GM19468 (cell line): ENCODE data around the gene TRPM2.

Experiments
- ATAC-seq: cut with Tn5 transposase; IDR thresholded peaks from one replicate; pipeline ENCODE4 v1.9.1; 2021; ENCODE audit warnings: mild to moderate bottlenecking, moderate library complexity, moderate number of reproducible peaks; ENCODE audit not compliant: unreplicated experiment; ENCODE audit errors: extremely low read depth

TRPM2 gene

DNA sequence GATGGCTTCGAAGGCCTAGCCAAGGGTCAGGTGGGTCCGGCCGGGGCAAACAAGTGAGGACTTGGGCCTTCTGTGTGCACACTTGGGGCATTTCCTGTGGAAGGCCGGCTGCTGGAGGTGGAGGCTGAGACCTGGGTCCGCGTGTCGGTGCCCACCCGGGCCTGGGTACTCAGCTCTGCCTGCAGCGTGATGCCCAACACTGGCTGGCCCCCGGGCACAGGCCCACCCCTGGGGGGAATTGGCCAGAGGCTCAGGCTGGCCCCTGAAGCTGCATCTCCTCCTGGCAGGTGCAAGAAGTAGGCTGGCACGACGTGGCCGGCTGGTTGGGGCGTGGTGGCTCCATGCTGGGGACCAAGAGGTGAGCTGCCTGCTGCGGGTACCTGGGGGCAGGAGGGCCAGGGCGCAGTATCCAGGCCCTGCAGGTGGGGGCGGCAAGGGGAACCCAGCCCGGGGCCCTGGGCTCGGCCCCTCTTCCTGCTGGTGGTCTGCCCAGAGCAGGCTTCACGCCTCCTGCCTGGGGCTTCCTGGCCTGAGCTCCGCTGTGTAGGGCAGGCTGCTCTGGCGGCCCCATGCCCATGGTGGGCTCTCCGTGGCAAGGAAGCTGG, 31.5 kb upstream of the TRPM2 start:
- no peak for ATAC-seq

- ATAC-seq, result no peak
Measured at GRCh38 chr21:44322621-44323325, 30.6 kb upstream of the TRPM2 start.

DNA sequence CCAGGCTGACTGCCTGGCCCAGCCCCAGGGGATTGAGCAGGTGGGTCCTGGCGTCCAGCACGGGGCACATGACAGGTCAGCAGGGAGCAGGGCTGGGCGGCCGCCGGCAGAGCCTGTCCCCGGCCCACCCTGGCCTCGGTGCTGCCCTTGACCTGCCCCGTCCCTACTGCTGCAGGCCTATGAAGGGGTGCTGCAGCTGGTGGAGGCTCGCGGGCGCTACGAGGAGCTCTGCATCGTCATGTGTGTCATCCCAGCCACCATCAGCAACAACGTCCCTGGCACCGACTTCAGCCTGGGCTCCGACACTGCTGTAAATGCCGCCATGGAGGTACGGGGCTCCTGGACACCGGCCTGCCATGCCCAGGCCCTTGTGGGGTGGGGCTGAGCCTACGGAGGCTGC, 29.8 kb upstream of the TRPM2 start:
- ATAC-seq, result no peak

- no peak for ATAC-seq
Measured at GRCh38 chr21:44324106-44324853, 29.1 kb upstream of the TRPM2 start.

GRCh38 chr21:44324854-44325107, 28.6 kb upstream of the TRPM2 start:
- no peak for ATAC-seq

- no peak for ATAC-seq
Measured at GRCh38 chr21:44325386-44326271, 27.8 kb upstream of the TRPM2 start.

GRCh38 chr21:44326272-44326647, 27.2 kb upstream of the TRPM2 start:
- ATAC-seq, result no peak

DNA sequence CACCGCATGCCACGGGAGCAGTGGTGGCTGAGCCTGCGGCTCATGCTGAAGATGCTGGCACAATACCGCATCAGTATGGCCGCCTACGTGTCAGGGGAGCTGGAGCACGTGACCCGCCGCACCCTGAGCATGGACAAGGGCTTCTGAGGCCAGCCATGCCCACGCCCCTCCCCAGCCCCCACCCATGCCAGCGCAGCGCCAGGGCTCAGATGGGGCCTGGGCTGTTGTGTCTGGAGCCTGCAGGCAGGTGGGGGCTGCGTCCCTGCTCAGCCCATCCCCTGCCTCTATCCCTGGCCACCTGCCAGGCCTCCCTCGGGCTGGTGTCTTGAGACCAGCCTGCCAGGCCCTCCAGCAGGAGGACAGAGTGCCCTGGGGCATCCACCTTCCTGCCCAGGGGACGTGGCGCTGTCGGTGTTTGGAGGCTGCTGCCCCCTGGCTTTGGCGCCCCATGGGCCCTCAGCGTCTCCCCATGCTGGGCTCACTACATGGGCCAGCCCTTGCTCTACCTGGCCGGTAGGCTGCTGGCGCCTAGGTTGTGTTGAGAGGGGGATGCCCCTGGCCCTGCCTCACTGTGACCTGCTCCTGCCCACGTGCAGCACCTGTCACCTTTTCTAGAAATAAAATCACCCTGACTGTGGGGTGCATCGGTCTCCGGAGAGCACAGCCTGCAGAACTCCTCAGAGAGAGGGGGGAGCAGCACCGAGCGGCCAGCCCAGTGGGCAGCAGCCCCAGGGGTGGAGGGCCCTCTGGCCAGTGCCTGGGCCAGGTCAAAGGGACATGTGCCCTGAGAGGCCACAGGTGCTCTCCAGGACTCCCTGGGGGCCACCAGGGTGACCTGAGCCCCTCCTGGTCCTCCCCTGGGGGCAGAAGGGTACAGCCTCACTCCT, 26.5 kb upstream of the TRPM2 start:
- no peak for ATAC-seq

- no peak for ATAC-seq
Measured at GRCh38 chr21:44327603-44327974, 25.8 kb upstream of the TRPM2 start.

- no peak for ATAC-seq
Measured at GRCh38 chr21:44328242-44328895, 25.1 kb upstream of the TRPM2 start.

GRCh38 chr21:44329086-44329889, 24.1 kb upstream of the TRPM2 start:
- ATAC-seq, result no peak

- ATAC-seq, result no peak
Measured at GRCh38 chr21:44329971-44330681, 23.3 kb upstream of the TRPM2 start.

DNA sequence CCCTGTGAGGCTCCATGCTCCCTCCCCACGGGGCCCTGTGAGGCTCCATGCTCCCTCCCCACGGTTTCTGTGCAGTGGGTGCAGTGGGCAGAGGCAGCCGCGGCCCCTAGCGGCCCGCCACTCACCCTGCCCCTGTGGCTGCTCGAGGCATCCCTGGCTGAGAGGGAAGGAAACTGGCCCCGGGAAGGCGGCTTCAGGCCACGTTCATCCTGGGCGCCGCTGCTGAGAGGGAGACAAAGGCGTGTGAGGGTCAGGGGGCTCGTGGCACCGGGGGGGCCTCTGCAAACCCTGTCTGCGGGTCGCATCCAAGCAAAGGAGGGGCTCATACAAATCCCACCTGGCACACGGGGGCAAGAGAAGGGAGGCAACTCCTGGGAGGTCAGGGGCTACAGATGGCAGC, 22.7 kb upstream of the TRPM2 start:
- ATAC-seq, result no peak

DNA sequence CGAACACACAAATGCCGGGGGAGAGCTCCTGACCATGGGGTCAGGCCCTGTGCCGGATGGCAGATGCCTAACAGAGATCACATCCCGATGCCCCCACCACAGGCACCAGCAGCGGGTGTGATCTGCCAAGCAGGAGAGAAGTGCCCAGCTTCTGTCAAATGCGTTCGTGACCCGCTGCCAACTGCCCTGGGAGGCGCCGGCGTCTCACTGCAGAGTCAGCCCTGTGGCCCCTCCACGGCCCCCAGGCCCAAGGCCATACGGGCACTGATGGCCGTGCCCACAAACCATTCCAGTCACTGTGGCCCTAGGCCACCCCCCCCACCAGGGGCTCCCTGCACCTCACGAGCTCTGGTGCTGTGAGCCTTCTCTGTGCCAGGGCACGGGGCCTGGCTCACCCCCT, 22.2 kb upstream of the TRPM2 start:
- no peak for ATAC-seq

DNA sequence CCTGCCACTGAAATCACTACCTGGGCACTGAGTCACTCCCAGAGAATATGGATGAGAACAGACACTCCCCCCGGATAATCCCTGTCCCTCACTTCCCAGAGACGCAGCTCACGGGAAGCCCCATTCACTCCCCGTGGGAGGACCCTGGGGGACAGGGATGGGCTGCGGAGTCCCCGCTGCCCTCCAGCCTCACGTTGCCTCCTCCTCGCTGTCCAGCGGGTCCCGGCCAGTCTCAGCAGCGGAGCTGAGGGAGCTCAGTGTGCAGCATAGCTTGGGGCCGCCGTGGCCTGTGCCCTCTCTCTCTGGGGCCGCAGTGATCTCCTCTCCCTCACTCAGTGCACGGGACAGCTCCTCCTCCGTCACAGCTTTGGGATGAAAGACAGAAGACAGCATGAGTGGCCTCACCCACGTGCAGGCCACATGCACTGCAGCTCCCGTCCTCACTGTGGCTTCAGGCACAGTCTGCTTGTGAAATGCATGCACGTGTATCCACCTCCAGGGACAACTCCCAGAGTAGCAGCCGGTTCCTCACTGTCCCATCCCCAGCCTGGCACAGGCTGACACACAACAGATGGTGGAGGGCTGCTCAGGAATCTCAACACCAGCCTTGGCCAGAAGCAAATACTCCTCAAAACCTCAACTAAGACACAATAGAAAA, 21.6 kb upstream of the TRPM2 start:
- ATAC-seq, result no peak

DNA sequence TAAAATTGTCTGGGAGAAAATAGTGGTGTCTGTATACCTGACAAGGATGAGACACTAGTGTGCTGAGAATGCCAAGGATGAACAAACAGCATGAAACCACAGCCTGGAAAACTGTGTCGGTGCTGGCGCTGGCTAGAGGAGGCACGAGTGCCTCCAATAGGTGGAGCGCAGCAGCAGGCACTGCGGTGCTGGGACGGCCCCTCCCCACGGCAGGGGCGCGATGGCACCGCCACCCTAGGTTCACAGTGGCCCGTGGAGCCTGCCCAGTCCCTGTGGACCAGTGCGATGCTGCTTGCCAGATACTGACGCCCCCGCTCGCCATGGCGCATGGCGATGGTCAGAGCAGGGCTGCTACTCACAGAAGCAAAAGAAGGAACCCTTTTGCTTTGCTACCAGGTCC, 21.0 kb upstream of the TRPM2 start:
- no peak for ATAC-seq

DNA sequence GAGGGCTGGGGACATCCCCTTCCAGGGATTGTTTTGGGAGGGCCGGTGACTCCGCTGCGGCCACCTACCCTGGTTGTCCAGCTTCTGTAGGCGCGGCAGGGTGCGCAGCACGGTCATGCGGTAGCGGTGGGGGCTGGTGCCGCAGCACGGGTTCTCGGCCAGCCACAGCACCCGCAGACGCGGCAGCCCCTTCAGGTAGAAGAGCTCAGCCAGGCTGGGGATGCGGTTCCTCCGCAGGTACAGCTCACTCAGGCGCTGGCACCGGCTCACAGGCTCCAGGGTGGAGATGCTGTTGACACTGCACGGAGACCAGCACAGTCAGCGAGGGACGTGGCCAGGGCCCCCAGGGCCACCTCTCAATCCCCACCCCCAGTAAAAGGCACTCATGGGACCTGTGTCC, 20.5 kb upstream of the TRPM2 start:
- ATAC-seq, result no peak
